HG03442 (cell line): ENCODE results near the gene COA7.

Source experiments
- ATAC-seq: cut with Tn5 transposase; IDR thresholded peaks from one replicate; pipeline ENCODE4 v1.9.1; 2021; ENCODE audit warnings: mild to moderate bottlenecking, moderate library complexity; ENCODE audit not compliant: unreplicated experiment

Gene COA7

DNA sequence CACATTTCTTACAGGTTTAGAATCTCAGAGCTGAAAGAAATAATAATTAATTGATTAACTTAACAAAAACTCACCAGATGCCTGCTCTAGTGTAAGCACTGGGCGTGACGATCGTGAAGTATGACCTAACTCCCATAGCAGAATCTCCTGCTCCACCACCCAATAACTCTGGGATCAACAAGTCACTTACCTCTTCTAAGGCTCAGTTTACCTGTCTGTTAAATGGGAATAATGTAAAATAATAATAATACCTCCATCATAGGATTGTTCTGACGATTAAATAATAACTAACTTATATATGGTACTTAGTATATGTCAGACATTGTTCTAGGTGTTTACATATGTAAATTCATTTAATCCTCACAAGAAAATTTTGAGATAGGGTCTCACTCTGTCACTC is 24.6 kb downstream of the COA7 start:
- no peak for ATAC-seq

DNA sequence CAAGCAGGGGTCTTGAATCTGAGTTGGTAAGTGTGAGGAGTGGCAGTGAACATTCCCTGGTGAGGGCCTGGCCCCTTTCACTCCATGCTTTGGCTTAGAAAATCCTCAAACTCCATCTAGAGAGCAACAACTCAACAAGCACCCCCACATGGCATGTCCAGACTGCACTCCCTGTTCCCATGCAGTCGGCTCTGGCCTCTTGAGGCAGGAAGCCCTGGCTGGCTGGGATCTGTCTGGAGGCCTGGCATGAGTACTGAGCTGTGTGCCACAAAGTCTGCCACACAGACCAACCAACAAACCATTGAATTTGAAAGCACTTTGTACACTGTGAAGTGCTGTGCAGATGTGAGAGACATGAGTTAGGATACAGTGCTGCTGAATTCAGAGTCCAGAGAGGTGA is 25.2 kb downstream of the COA7 start:
- ATAC-seq = no peak

DNA sequence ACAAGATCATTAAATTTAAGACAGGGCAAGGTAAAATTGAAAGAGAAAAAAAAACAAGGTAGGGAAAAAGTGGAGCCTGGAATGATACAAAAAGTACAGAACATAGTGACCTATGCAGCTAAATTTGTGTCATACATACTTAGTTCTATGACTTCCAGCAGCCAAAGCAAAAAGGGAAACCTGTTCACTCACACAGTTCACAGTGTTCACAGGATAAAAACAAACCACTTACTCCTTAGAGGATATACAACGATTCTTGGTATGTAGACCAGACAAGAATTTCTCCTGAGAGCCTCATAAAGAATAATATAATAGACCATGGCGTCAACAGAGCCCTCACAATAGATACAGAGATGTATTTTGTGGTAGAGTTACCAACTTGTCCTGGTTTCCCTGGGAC is 27.5 kb downstream of the COA7 start:
- ATAC-seq = no peak

DNA sequence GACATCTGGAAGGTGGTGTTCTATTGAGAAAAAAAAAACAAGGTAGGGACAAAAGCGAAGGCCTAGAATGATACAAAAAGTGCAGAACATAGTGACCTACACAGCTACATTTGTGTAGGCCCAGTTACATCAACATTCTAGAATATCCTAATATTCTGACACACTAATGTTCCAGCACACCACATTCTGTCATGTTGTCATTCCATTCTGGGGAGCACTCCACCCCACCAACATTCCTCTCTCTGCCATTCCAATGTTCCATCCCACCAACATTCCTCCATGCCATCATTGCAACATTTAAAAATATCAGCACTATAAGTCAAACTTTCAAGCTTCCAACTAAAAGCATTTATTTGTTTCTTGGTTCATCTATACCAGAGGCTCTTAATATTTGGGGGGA is 28.5 kb downstream of the COA7 start:
- ATAC-seq = no peak

DNA sequence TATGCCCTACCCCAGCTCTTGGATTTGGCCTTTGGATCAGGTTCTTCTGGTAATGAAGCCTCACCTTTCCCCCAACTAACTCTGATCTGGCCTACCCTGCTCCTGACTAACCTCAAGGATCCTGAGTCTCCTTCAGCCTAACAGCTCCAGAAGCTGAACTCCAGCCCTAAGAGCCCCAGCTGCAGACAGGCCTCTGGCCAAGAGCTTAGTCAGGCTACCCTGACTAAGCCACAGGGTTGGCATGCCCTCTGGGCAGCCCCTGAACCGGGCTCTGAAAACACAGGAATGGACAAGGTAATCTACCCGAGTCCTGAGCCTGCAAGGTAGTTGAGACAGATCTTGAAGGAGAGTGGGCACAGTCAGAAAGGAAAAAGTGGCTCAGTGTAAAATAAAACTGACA is 29.4 kb downstream of the COA7 start:
- no peak for ATAC-seq

DNA sequence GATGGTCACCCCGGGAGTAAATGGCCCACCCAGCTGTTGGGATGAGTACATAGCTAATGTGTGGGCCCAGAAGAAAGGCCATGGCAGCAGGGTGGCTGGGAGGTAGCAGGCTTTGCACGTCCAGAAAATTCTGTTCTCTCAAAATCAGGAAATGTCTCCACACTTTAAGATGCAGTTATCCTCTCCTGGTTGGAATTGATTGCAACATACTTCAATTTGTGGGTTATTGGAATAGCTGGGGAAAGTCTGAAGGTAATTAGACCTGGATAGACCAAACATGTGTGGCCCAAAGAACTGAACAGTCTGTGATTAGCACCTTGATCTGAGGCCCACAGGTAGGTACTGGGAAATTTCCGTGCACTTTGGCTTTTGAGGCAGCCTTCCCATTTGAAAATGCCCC is 30.2 kb downstream of the COA7 start:
- no peak for ATAC-seq

DNA sequence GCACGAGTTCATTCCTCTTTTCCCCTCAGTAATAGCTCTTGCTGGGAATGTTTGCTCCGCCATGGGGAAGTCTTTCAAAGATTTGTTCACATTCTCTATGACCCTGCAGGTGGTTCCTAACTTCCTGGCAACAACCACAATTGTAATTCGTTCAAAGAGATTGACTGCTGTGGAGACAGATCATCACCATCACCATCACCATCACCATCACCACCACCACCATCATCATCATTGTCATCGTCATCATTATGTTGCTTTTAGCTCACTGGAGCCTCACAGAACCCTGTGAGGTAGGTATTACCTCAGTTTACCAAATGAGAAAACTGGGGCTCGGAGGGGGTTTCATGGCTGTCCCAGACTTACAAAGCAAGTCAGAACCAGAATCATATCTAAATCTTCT is 30.9 kb downstream of the COA7 start:
- no peak for ATAC-seq

DNA sequence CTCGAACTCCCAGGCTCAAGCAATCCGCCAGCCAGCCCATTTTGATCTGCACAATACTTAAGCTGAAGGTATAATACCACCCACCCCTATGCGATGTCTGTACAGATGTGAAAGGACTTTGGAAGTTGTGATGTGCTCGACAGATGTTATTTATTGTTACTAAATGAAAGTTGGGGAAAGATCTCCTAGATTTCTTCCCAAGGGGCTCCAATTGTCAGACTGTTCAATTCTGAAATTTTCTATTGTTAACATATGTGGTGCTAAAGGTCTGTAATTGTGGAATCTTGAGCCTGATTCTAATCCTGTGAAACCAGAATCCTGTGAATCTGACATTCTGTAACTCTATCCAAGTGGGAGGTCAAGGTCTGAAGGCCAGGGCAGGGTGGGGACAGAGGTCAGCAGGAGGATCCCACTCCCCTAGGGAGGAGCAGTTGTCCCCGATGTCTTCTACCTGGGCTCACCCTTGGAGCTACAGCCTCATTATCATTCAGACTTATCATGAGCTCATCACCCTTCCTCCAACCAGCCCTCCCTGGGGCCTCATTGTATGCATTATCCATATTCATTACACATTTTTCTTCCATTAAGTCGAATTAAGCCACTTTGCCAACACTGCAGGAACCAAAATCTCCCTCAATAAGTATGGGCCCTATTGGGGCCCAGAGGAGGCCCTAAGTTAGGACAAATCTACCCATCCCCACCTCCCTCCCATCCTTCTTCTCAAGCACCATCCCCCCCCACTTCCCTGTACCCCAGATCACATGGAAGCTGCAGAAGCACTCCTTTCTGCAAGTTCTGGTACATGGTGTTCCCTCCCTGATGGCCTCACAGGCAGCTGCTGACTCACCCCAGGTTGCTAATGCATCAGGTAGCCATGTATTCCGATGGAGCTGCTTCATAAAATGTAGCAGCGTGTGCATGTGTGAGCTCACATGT is 32.9 kb downstream of the COA7 start:
- ATAC-seq = no peak

DNA sequence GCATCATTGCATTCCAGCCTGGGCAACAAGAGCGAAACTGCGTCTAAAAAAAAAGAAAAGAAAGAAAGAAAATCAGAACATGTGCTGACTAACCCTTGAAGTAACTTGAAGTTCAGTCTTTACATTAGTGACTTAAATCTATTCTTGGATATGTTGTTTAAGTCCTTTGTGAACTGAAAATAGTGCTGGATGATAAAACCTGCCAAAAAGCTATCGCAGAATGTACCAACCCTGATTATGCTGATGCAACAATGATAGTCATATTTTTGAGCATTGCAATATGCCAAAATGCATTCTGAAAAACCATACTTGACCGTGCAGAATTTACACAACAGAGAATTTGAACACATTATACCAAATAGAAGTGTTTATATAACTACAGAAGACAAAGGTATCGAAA is 34.4 kb downstream of the COA7 start:
- ATAC-seq = no peak

DNA sequence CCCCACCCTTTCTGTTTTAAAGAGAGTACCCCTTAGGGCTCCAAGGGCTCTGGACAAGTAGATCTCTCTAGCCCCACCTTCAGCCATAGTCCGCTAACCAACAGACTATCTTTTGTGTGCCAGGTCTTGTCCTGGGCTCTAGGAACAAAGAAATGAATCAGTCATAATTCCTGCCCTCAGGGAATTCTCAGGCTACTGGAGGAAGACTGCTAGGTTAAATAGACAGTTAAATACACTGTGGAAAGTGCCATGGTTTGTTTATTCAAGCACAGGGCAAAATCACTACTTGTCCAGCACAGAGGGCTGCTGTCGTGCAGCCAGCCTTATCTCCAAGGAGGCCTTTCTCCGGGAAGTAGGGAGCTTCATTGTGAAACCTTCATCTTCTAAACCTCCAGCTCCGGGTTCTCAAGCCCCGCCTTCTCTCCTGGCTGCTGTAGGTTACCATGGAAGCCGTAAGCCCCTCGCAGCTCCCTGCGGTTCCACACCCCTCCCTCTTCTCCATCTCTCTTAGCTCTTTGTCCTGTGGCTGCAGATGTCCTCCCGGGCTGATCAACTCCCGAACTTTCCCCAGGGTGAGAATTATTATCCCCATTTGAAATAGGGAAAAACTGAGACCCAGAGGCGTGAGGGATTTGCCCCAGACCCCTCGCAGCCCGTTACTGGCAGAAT is 35.4 kb downstream of the COA7 start:
- ATAC-seq = no peak

DNA sequence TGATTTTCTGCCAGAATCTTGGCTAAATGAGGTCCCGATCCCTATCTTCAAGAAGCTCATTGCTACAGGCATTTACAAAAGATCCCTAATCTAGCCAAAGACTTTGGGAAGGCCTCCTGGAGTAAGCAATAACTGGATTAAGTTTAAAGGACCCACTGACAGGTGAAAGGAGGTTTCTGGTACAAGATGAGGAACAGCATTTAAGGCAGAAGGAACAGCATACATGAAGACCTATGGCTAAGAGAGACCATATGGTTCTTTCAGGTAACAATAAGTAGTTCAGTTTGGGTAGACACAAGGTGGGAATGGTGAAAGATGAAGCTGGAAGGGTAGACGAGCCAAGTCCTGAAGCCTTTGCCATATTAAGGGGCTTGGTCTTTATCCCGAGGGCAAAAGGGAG is 37.3 kb downstream of the COA7 start:
- no peak for ATAC-seq

DNA sequence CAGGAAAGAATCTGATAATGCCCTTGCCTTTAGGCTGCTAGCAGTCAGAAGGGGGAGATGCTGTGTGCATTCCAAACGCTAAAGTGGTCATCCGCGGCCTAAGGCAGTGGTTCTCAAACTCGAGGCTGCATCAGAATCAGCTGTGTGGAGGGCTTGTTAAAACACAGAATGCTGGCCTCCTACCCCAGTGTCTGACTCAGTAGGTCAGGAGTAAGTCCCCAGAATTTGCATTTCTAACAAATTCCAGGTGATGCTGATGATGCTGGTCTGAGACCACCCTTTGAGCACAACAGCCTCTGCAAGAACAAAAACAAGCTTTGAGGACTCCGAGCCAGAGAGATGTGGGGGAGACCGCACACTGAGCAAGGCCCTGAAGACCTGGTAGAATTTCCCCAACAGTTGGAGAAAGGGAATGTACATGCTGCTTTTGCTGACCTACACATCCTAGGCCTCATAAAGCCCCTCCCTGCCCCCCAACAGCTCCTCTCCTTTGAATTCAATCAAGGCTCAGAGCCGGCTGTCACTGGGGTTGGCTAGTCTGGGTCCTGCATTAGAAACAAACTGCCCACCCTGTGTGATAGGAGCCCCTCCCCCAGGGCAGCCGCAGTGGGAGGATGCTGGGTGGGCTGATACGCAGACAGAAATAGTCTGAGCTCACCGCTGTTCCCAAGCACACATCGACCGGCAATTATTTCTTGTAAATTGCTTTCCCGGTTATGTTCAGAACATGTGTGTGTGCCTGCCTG is 38.1 kb downstream of the COA7 start:
- no peak for ATAC-seq

DNA sequence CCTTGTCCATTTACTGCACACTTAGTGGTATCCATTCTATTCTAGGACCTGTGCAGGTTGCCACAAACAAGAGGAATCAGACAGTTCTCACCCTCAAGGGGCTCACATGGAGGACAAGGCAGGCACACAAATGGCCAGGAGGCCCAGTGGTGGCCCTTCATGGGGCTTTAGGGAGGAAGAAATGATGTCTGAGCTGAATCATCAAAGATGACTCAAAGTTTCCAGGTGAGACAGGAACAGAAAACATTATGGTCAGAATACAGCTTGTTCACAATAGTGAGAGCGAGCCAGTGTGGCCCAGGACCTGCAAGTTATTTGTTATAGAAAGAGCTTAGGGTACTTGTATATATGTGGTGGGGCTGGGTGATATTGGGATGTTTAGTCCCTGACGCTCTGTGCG is 38.8 kb downstream of the COA7 start:
- peak; percentile 70 for ATAC-seq

DNA sequence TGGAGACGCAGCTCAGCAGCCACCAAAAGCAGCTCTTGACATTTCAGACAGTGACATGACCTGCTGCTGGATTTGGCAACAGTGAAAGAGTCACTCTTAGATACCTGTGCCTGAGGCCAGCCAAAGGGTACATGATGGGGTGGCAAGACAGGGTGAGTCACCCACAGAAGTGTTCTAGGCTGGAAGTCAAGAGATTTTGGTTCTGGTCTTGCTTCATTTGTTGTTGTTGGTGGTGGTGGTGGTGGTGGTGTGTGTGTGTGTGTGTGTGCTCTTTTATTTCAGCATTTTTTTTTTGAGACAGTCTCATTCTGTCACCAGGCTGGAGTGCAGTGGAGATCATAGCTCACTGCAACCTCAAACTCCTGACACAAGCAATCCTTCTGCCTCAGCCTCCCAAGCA is 39.4 kb downstream of the COA7 start:
- no peak for ATAC-seq

DNA sequence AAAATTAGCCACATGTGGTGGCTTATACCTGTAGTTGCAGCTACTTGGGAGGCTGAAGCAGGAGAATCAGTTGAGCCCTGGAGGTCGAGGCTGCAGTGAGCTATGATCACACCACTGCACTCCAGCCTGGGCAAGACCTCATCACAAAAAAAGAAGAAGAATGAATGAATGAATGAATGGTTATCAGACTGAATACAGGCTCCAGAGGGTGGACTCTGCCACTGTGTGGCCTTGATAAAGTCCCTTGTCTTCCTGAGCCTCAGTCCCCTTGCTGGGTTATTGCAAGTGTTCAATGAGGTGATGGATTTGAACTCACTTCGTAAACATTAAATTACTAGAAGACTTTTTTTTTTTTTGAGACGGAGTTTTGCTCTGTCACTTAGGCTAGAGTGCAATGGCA is 40.4 kb downstream of the COA7 start:
- no peak for ATAC-seq

DNA sequence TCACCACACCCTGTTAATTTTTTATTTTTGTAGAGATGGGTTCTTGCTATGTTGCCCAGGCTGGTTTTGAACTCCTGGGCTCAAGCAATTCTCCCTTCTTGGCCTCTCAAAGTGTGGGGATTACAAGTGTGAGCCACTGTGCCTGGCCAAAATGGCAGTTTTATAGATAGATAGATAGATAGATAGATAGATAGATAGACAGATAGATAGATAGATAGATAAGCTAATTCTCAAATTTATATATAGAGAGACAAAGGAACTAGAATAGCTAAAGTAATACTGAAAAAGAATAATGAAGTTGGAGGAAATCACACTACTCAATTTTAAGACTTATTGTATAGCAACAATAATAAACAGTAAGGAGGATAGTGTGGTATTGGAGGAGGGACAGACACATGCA is 44.1 kb downstream of the COA7 start:
- no peak for ATAC-seq

DNA sequence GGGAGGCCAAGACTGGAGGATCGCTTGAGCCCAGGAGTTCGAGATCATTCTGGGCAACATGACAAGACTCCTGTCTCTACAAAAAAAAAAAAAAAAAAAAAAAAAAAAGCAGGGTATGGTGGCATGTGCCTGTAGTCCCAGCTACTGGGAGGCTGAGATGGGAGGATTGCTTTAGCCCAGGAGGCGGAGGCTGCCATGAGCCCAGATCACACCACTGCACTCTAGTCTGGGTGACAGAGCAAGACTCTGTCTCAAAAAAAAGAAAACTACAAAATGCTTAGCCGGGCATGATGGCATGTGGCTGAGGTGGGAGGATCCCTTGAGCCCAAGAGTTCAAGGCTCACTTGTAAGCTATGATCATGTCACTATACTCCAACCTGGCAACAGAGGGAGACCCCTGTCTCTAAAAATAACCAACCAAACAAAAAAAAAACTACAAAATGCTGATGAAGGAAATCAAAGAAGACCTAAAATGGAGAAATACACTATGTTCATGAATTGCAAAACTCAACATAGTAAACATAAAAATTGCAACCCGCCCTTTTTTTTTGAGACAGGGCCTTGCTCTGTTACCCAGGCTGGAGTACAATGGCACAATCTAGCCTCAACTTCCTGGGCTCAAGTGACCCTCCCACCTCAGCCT is 44.8 kb downstream of the COA7 start:
- ATAC-seq = no peak

DNA sequence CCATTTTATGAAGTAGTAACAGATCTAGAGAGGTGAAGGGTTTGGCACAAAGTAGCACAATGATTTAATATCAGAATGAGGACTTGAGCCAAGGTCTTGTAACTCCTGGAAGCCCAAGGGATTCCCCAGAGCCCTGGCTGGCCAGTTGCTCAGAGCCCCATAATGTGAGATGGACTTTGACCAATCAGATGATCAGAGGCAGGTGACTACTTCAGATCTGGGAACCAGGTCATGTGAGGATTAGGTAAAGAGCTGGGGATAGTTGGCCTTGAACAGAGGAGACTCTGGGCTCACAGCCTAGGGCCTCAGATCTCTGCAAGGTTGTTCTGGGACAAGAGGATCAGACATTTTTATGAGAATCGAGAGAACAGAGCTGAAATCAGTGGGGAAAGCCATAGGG is 46.2 kb downstream of the COA7 start:
- no peak for ATAC-seq

DNA sequence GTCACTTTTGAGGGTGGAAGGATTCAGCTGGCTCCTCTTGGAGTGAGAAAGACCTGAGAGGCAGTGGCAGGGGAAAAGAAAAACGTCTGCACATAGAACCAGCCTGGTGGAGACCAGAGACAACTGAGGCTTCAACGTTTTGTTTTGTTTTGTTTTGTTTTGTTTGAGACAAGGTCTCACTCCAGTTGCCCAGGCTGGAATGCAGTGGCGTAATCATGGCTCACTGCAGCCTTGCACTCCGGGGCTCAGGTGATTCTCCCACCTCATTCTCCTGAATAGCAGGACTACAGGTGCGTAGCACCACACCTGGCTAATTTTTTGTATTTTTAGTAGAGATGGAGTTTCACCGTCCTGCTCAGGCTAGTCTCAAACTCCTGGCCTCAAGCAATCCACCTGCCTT is 52.9 kb downstream of the COA7 start:
- ATAC-seq = no peak

DNA sequence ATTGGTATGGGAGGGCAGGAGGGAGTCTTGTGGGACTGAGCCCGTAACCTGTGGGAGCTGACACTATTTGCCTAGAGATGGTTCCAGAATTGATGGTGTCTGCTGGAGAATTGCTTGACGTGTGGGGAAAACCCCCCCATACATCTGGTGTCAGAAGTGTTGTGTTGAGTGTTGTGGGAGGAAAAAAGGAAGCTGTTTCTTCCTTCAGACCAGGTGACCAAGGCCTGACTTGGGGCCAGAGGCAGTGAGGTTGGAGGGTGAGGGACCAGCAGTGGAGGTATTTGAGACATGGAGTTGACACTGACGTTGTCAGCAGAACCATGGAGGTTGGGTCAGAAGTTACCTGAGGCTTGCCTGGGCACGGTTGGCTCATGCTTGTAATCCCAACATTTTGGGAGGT is 56.8 kb downstream of the COA7 start:
- no peak for ATAC-seq

DNA sequence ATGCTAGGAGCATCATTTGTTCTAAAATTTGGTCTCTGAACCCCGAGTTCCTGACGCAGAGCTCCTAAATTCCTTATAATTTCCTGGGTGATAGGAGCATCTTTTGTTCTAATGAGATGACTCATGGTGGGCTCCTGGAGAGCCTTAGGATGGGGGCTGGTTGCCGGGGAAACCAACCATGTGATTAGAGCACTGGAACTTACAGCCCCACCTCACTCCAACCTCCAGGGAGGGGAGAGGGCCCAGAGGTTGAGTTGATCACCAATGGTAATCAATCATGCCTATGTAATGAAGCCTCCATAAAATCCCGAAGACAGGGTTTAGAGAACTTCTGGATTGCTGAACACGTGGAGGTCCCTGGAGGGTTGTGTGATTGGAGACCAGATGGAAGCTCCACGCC is 57.5 kb downstream of the COA7 start:
- ATAC-seq = no peak
